Erythroblast (primary cell): ENCODE data around the gene KMT5C.

Experiments used
- GATA1 ChIP-seq: IDR thresholded peaks from 2 replicates; pipeline ENCODE4 v1.6.1; 2011; ENCODE audit warnings: low read depth, mild to moderate bottlenecking, control low read depth, low read length, moderate library complexity
- POLR2A ChIP-seq: IDR thresholded peaks from 2 replicates; pipeline ENCODE4 v1.6.1; 2011; ENCODE audit warnings: mild to moderate bottlenecking, low read length

DNA sequence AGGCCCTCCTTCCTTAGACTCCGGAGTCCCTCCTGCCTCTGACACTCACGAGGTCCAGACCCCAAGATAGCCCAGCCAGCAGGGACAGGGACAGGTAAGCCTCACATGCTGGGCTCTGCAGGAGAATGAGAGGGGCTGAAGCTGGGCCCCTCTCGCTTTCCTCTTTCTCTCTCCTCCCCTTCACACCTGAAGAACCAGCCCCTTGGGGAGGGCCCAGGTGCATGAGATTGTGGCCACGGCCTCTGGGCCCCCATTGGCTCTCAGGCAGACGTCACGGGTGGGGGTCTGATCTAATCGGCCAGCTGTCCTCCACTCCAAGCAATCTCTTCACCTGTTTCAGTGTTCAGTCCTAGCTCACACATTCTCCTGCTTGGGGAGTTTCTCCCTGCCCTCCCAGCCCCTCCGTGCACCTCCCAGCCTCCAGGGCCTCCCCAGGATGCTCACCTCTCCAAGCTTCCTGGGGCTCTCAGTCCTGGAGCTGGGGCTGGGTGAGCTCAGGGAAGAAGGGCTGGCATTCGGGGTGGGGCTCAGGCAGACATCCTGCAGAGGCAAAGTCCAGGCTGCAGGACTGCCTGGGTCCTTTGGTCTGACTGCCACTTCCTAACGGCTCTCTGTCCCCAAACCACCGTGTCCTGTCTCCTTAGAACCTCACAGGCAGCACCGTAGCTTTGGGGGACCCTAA lies 17.3 kb upstream of the KMT5C start:
- TF ChIP-seq POLR2A (no peak), GATA1 (no peak)
